ENCODE data around the gene RUFY1.

- no peak for TF ChIP-seq POLR2A (IDR thresholded peaks at IDR 0.05; ENCODE audit: low read depth, low read length)
- no peak for TF ChIP-seq POLR2AphosphoS5 (IDR thresholded peaks at IDR 0.05; ENCODE audit: low read depth, low read length)
- TF ChIP-seq TAF1 (IDR thresholded peaks at IDR 0.05; ENCODE audit: low read depth, low read length), result no peak
- no peak for TF ChIP-seq SPI1 (IDR thresholded peaks at IDR 0.05; ENCODE audit: low read depth, low read length)
- TF ChIP-seq POU2F2 (IDR thresholded peaks at IDR 0.05; ENCODE audit: low read depth, low read length), result no peak
Measured at GRCh38 chr5:179568721-179569120, 18.4 kb downstream of the RUFY1 start.
